Hippocampal formation (tissue), 2 donors: ENCODE data around the gene TPO.
A peak's percentile ranks its signal among the peaks of the same experiment; 100 is the strongest.

Source experiments
- DNase-seq, 2 donors: peaks; one replicate each; lab custom pipeline; 2025; lab: John Stamatoyannopoulos, UW

Gene TPO

DNA sequence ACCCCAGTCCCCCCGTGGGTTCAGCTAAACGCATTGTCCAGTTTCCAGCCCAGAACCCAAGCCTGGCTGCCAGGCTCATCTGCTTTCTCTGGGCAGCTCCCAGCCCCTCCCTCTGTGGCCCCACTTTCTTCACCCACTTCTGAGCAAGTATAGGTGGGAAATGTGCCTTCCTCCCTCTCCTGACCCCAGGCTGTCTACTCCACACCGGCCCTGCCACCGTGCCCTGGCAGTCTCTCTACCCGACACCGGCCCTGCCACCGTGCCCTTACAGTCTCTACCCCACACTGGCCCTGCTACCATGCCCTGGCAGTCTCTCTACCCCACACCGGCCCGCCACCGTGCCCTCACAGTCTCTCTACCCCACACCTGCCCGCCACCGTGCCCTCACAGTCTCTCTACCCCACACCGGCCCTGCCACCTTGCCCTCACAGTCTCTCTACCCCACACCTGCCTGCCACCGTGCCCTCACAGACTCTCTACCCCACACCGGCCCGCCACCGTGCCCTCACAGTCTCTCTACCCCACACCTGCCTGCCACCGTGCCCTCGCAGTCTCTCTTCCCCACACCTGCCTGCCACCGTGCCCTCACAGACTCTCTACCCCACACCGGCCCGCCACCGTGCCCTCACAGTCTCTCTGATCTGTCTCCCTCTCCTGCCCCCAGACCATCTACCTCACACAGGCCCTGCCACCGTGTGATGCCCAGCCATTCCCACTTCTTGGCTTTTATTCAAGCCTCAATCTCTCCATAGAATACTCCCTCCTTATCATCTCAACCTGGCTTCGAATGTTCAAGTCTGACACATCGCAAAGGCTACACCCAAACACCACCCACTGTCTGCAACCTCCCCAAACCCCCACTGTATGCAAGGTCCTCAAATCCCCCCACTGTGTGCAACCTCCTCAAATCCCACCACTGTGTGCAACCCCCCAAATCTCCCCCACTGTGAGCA, 108.9 kb downstream of the TPO start:
- no peak for DNase-seq

DNA sequence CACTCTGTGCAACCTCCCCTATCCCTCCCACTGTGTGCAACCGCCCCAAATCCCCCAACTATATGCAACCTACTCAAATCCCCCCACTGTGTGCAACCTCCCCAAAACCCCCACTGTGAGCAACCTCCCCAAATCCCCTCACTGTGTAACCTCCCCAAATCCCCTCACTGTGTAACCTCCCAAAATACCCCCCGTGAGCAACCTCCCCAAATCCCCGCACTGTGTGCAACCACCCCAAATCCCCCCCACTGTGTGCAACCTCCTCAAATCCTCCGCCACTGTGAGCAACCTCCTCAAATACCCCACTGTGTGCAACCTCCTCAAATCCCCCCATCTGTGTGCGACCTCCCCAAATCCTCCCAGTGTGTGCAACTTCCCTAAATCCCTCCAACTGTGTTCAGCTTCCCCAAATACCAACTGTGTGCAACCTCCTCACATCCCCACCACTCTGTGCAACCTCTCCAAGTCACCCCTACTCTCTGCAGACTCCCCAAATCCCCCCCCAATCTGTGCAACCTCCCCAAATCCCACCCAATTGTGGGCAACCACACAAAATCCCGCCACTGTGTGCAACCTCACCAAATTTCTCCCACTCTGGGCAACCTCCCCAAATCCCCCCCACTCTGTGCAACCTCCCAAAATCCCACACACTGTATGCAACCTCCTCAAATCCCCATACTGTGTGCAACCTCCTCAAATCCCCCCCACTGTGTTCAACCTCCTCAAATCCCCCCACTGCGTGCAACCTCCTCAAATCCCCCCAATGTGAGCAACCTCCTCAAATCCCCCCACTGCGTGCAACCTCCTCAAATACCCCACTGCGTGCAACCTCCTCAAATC, 114.1 kb downstream of the TPO start:
- DNase-seq: no peak

GRCh38 chr2:1528273-1529064, 115.2 kb downstream of the TPO start:
- DNase-seq: no peak

DNA sequence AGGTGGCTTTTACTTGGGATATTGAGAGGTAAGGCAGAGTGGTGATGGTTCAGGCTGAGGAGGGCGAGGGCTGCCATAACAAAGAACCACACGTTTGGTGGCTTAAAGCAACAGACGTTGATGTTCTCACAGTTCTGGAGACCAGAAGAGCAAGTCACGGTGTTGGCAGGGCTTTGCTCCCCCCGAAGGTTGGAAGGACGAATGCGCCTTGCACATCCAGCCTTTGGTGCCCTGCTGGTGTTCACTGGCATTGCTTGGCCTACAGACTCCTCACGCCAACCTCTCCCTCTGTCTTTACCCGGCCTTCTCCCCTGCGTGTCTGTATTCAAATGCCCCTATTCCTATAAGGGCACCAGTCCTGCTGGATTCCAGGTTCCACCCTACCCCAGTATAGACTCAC, 125.4 kb downstream of the TPO start:
- DNase-seq: no peak

- no peak for DNase-seq
Observed at GRCh38 chr2:1539441-1539840, 126.2 kb downstream of the TPO start.

DNA sequence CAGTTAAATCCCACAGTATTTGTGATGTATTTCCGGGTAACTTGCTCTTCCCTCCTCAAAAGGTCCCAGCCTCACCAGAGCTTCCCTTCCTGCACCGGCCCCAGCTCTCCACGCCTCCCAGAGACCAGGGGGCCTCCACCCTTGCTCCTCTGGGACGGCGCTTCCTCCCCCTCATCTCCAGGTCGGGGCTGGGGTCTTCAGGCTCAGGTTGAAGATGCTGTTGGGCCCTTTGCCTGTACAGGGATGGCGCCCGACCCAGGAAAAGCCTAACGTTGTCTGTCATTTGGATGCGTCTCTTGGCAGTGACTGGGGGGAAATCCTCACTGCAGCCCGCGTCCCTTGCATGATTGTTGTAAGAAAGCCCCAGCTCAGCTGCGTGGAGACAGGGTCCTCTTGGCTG, 126.7 kb downstream of the TPO start:
- DNase-seq: no peak

DNA sequence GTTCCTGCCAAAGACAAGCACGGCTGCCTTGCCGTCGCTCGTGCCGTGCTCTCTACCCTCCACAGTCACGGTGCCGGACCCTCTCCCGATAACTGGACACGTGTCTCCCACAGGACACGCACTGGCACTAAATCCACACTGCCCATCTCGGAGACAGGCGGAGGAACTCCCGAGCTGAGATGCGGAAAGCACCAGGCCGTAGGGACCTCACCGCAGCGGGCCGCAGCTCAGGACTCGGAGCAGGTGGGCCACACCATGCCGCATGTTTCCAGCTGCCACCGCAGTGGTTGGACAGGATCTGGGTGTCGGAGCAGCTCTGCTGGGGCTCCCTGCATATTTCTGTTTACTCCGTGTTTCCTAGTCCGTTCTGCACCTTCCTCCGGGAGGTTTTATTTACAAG, 127.2 kb downstream of the TPO start:
- no peak for DNase-seq

DNA sequence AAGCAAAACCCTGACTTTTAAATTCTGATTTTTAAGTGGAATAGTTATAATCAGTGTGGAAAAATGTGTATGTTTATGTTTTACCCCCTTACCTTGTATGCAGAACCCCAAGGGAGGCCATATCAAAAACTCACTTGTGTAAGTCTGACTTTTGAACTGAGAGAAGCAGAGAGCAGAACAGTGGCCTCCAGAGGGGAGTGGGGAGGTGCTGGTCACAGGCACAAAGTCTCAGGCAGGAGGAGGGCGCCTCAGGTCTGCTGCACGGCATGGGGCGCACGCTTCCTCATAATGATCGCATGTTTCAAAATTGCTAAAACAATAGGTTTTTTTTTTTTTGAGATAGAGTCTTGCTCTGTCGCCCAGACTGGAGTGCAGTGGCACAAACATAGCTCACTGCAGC, 127.8 kb downstream of the TPO start:
- DNase-seq: no peak

DNA sequence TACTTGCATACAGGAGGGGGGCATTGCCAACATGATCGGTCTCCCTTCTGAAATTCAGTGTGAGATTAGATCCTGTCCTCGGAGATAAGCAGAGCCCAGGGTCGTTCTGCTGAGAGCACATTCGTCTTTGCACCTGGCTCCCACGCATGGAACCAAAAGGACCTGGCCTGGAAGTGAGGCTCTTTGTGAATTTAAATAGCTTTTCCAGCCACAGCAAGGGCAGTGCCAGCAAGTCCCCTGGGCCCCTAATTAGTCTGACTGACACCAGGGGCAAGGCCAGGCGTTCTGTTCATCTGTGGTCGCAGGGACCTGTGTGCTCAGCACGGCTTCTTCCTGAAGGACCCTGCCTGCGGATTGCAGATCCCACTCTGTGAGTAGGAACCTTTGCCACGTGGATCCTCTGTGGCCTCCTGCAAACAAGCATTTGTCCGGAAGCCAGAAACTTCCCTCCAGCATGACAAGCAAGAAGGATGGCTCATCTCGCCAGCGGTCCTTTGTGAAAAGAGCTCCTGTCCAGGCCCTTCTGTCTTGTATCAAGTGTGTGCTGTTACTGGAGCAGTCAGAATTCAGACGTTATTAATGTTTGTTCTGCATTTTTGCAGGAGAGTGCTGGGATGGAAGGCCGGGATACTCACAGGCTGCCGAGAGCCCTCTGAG, 128.7 kb downstream of the TPO start:
- DNase-seq: no peak

DNA sequence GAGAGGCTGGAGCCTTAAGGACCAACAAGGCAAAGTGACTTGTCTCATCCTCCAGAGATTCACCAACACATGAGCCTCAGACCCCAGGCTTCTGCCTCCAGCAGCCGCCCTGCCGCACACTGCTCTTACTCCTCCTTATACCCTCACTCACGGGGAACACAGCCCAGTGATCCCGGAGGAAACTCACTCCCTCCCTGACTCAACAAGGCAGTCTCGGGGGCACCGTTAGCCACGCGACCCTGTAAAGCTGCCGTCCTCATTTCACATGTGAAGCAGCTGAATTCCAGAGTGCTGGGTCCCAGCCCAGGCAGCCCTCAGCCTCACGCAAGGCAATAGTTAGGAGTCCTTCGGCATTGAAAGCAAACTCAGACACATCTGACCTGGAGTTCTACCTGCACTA, 129.7 kb downstream of the TPO start:
- no peak for DNase-seq

- no peak for DNase-seq
Observed at GRCh38 chr2:1543776-1544477, 130.7 kb downstream of the TPO start.

GRCh38 chr2:1544478-1545069, 131.3 kb downstream of the TPO start:
- DNase-seq: no peak

DNA sequence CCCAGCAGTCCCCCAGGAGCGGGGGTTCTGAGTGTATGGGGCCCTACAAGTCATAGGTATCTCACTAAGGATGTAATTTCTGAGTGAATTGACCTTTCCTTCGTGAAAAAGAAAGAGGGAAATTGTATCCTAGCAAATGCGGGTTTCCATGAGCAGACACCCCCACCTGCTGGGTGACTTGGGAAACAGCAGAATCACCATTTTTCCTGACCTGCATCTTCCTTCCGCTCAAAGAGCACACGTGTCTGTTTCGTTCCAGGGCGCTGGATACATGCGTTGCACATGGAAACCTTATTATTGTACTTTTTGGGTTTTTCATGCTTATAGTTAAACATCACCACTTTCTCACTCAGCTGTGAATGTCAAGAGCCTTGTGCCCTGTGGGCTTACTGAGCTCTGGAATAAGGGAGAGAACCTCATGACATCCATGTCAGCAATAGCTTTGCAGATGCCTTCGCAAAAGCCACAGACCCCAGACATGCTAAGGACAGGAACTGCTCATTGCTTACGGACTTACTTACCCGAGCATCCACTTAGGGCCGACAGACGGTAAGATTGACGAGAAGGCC, 132.8 kb downstream of the TPO start:
- peak; percentile 21 to 25 for DNase-seq

DNA sequence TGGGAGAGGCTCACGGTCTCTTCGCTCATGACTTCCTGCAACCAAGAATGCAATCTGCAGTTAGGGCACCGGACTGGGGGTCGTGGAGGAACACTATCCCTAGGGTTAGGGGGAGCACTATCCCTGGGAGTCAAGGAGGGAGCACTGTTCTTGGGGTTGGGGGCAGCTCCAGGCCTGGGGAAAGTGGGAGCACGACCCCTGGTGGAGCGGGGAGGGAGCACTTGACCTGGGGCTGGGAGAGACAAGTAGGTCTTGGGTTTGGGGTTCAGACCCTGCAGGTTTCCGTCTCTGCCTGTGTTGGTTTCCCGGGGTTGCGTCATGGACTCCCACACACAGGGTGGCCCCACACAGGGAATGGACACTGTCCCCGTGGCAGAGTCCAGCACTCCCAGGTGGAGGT, 133.6 kb downstream of the TPO start:
- DNase-seq: no peak

GRCh38 chr2:1548910-1549673, 135.8 kb downstream of the TPO start:
- no peak for DNase-seq

- DNase-seq: no peak
Observed at GRCh38 chr2:1550076-1550475, 136.8 kb downstream of the TPO start.

GRCh38 chr2:1550658-1551316, 137.5 kb downstream of the TPO start:
- DNase-seq: peak in 1 of 2 donors; percentile 13

DNA sequence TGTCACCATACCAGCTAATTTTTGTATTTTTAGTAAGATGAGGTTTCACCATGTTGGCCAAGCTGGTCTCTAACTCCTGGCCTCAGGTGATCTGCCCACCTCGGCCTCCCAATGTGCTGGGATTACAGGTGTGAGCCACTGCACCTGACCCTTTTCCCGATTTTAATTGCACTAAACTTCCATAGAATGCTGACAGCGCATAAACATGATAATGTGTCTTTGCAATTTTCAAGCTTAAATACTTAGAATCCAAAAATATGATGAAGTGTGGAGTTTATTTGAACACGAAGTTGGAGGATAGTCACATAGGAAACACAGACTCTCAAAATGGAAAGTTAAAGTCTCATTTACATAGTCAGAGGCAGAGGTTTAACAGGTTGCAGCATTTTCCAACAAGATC, 138.6 kb downstream of the TPO start:
- DNase-seq: no peak

- no peak for DNase-seq
Observed at GRCh38 chr2:1552611-1553010, 139.3 kb downstream of the TPO start.
